Endodermal cell (in vitro differentiated cells): ENCODE measurements around the gene RERE. TPM values are rescaled to one million over a fixed set of nuclear protein-coding genes. Genes with fewer than 3 reads are reported as not detected.

ENCODE experiments used
- DNase-seq: peaks from one replicate; pipeline ENCODE4 v3.0.0-alpha.2; 2017
- H3K27ac ChIP-seq: 2 replicates; pipeline ENCODE4 v1.5.1; 2013; ENCODE audit warnings: mild to moderate bottlenecking, low read depth, low read length, moderate library complexity
- H3K27me3 ChIP-seq: 2 replicates; pipeline ENCODE4 v1.6.1; 2013; ENCODE audit warnings: mild to moderate bottlenecking, low read length, moderate library complexity; ENCODE audit not compliant: insufficient read depth, control insufficient read depth, poor library complexity, severe bottlenecking
- H3K36me3 ChIP-seq: 2 replicates; pipeline ENCODE4 v1.7.0; 2013; ENCODE audit warnings: mild to moderate bottlenecking, low read length, moderate library complexity; ENCODE audit not compliant: control insufficient read depth, insufficient read depth
- H3K4me1 ChIP-seq: one replicate; pipeline ENCODE4 v1.7.0; 2013; ENCODE audit warnings: low read length; ENCODE audit not compliant: control insufficient read depth, insufficient read depth
- H3K4me3 ChIP-seq: 2 replicates; pipeline ENCODE4 v1.5.1; 2013; ENCODE audit warnings: mild to moderate bottlenecking, low read length, moderate library complexity
- H3K9ac ChIP-seq: 2 replicates; pipeline ENCODE4 v1.6.1; 2013; ENCODE audit warnings: mild to moderate bottlenecking, low read length, moderate library complexity; ENCODE audit not compliant: poor library complexity, severe bottlenecking; ENCODE audit errors: extremely low read depth
- H3K9me3 ChIP-seq: 2 replicates; pipeline ENCODE4 v1.6.1; 2013; ENCODE audit warnings: mild to moderate bottlenecking, low read length, moderate library complexity; ENCODE audit not compliant: control insufficient read depth
- H3K27ac Mint-ChIP-seq: 2 replicates; pipeline ENCODE4 v1.8.0; 2020; ENCODE audit warnings: mixed read lengths
- H3K27me3 Mint-ChIP-seq: 2 replicates; pipeline ENCODE4 v1.8.0; 2021; ENCODE audit warnings: mild to moderate bottlenecking, mixed read lengths; ENCODE audit not compliant: insufficient read depth
- H3K36me3 Mint-ChIP-seq: 2 replicates; pipeline ENCODE4 v1.8.0; 2020; ENCODE audit warnings: low read depth, mixed read lengths
- H3K4me1 Mint-ChIP-seq: 2 replicates; pipeline ENCODE4 v1.8.0; 2020; ENCODE audit warnings: mixed read lengths
- H3K4me3 Mint-ChIP-seq: 2 replicates; pipeline ENCODE4 v1.8.0; 2020; ENCODE audit warnings: mild to moderate bottlenecking, moderate library complexity, mixed read lengths
- H3K9me3 Mint-ChIP-seq: 2 replicates; pipeline ENCODE4 v1.8.0; 2020; ENCODE audit warnings: mild to moderate bottlenecking, mixed read lengths
- CTCF ChIP-seq: fragments of 200-600 bp; sonication (generic); conservative IDR thresholded peaks from 2 replicates; pipeline ENCODE4 v1.5.0; 2021; ENCODE audit warnings: antibody characterized with exemption, mild to moderate bottlenecking
- WGBS, 2 experiments: methylation state at CpG; one replicate each; pipeline versions ENCODE4 v1.1.5 to v1.1.7; 2013; ENCODE audit warnings: missing lambda C conversion rate in 2 of 2, mixed read lengths in 1 of 2; ENCODE audit not compliant: insufficient coverage in 1 of 2, insufficient read length in 1 of 2; 5-methylcytosine and 5-hydroxymethylcytosine counted together
- total RNA-seq, 2 donors: library from RNA; stranded (reverse); fragmentation: NEBNext Ultra II Directional in 1 of 2; extraction: Animal tissue kit (Norgen Biotek cat#: 25700) in 1 of 2; gene quantifications; 2 replicates in 1 of 2; 3 replicates in 1 of 2; pipeline ENCODE4 v1.2.1, GENCODE V29; 2021

RERE gene
- total RNA-seq, 2 donors from 2014 or later, result 159 to 179 TPM

GRCh38 chr1:8862528-8862927 lies 45.1 kb upstream of the RERE start:
- H3K36me3 ChIP-seq, result peaks cover 93% of the 10 kb centered on the region
- H3K27ac Mint-ChIP-seq, result peak overlapping the region; percentile 83
- no peaks in the 10 kb centered on the region for H3K27me3 Mint-ChIP-seq
- H3K9me3 ChIP-seq, result no peaks in the 10 kb centered on the region
- peaks cover 87% of the 10 kb centered on the region for H3K36me3 Mint-ChIP-seq
- H3K4me1 Mint-ChIP-seq, result peaks cover 14% of the 10 kb centered on the region
- no peak overlapping the region for H3K4me3 ChIP-seq
- DNase-seq, result peak; percentile 90
- H3K9me3 Mint-ChIP-seq, result no peaks in the 10 kb centered on the region
- peak; percentile 86 for TF ChIP-seq CTCF
- peak overlapping the region; percentile 58 for H3K27ac ChIP-seq
- H3K27me3 ChIP-seq, result no peaks in the 10 kb centered on the region
- peaks cover 3% of the 10 kb centered on the region for H3K4me1 ChIP-seq
- H3K4me3 Mint-ChIP-seq, result no peak overlapping the region
- no peak overlapping the region for H3K9ac ChIP-seq
- WGBS, 2 experiments, result 98 to 100% methylated on average over 3 to 4 of the region's 4 CpGs

GRCh38 chr1:8860738-8861516 lies 43.5 kb upstream of the RERE start:
- DNase-seq, result peak; percentile 36
- H3K36me3 Mint-ChIP-seq, result peaks cover 84% of the 10 kb centered on the region
- peaks cover 87% of the 10 kb centered on the region for H3K36me3 ChIP-seq
- H3K27ac Mint-ChIP-seq, result peak overlapping the region; percentile 39
- TF ChIP-seq CTCF, result no peak
- no peak overlapping the region for H3K9ac ChIP-seq
- no peak overlapping the region for H3K4me3 ChIP-seq
- H3K4me1 Mint-ChIP-seq, result peaks cover 17% of the 10 kb centered on the region
- no peaks in the 10 kb centered on the region for H3K27me3 Mint-ChIP-seq
- no peaks in the 10 kb centered on the region for H3K9me3 ChIP-seq
- no peak overlapping the region for H3K27ac ChIP-seq
- H3K9me3 Mint-ChIP-seq, result no peaks in the 10 kb centered on the region
- peaks cover 3% of the 10 kb centered on the region for H3K4me1 ChIP-seq
- WGBS, 2 experiments, result 94 to 95% methylated on average over 19 to 21 of the region's 21 CpGs
- H3K27me3 ChIP-seq, result no peaks in the 10 kb centered on the region
- no peak overlapping the region for H3K4me3 Mint-ChIP-seq

- Mint-ChIP-seq H3K27me3 (peaks cover 8% of the 10 kb centered on the region), H3K36me3 (peaks cover 67% of the 10 kb centered on the region), H3K9me3 (no peaks in the 10 kb centered on the region), H3K4me3 (no peak overlapping the region), H3K4me1 (peaks cover 17% of the 10 kb centered on the region), H3K27ac (peak overlapping the region; percentile 64)
- H3K36me3 ChIP-seq, result peaks cover 70% of the 10 kb centered on the region
- no peaks in the 10 kb centered on the region for H3K9me3 ChIP-seq
- H3K4me1 ChIP-seq, result peaks cover 3% of the 10 kb centered on the region
- peak; percentile 79 for TF ChIP-seq CTCF
- DNase-seq, result peak; percentile 75
- H3K27me3 ChIP-seq, result peaks cover 6% of the 10 kb centered on the region
- WGBS, 2 experiments, result 92 to 93% methylated on average over 10 to 12 of the region's 12 CpGs
- no peak overlapping the region for H3K4me3 ChIP-seq
- peak overlapping the region; percentile 79 for H3K27ac ChIP-seq
- H3K9ac ChIP-seq, result no peak overlapping the region
Measured at GRCh38 chr1:8858888-8859706, 41.7 kb upstream of the RERE start.
